ENCODE measurements around the gene GRIK3. TPM values are rescaled to one million over a fixed set of nuclear protein-coding genes. Genes with fewer than 3 reads are reported as not detected.

The GRIK3 gene
- polyA plus RNA-seq, 1 experiment: not detected

GRCh38 chr1:36845802-36846201 lies 188.5 kb downstream of the GRIK3 start:
- no peaks in the 10 kb centered on the region for H3K27me3 ChIP-seq (ENCODE audit: control insufficient read depth, insufficient read depth, low read length)
- CTCF ChIA-PET: no interaction called here
- no peak overlapping the region for H3K27ac ChIP-seq (ENCODE audit: low read depth, low read length)
- POLR2A ChIA-PET: no interaction called here
- H3K9me3 ChIP-seq (ENCODE audit: control insufficient read depth, insufficient read depth, low read length): no peaks in the 10 kb centered on the region
- no peak overlapping the region for H3K4me3 ChIP-seq (ENCODE audit: low read depth, low read length)
- no peak for TF ChIP-seq CTCF (IDR thresholded peaks at IDR 0.05; ENCODE audit: low read depth, low read length)
- DNase-seq (ENCODE audit: low read depth, low spot score): no peak

GRCh38 chr1:36844917-36845316 lies 189.4 kb downstream of the GRIK3 start:
- Histone ChIP-seq H3K9me3 (ENCODE audit: control insufficient read depth, insufficient read depth, low read length) (no peaks in the 10 kb centered on the region), H3K27ac (ENCODE audit: low read depth, low read length) (no peak overlapping the region), H3K27me3 (ENCODE audit: control insufficient read depth, insufficient read depth, low read length) (no peaks in the 10 kb centered on the region), H3K4me3 (ENCODE audit: low read depth, low read length) (no peak overlapping the region)
- ChIA-PET POLR2A (no interaction called here), CTCF (no interaction called here)
- no peak for TF ChIP-seq CTCF (IDR thresholded peaks at IDR 0.05; ENCODE audit: low read depth, low read length)
- no peak for DNase-seq (ENCODE audit: low read depth, low spot score)

GRCh38 chr1:36843906-36844610 lies 190.3 kb downstream of the GRIK3 start:
- no peak for TF ChIP-seq CTCF (IDR thresholded peaks at IDR 0.05; ENCODE audit: low read depth, low read length)
- H3K27ac ChIP-seq (ENCODE audit: low read depth, low read length): no peak overlapping the region
- no peaks in the 10 kb centered on the region for H3K27me3 ChIP-seq (ENCODE audit: control insufficient read depth, insufficient read depth, low read length)
- no peak for DNase-seq (ENCODE audit: low read depth, low spot score)
- no peak overlapping the region for H3K4me3 ChIP-seq (ENCODE audit: low read depth, low read length)
- CTCF ChIA-PET: no interaction called here
- H3K9me3 ChIP-seq (ENCODE audit: control insufficient read depth, insufficient read depth, low read length): no peaks in the 10 kb centered on the region
- POLR2A ChIA-PET: no interaction called here

- H3K27me3 ChIP-seq (ENCODE audit: control insufficient read depth, insufficient read depth, low read length): no peaks in the 10 kb centered on the region
- H3K27ac ChIP-seq (ENCODE audit: low read depth, low read length): no peak overlapping the region
- CTCF ChIA-PET: no interaction called here
- no peak for DNase-seq (ENCODE audit: low read depth, low spot score)
- no peak overlapping the region for H3K4me3 ChIP-seq (ENCODE audit: low read depth, low read length)
- H3K9me3 ChIP-seq (ENCODE audit: control insufficient read depth, insufficient read depth, low read length): no peaks in the 10 kb centered on the region
- POLR2A ChIA-PET: no interaction called here
- no peak for TF ChIP-seq CTCF (IDR thresholded peaks at IDR 0.05; ENCODE audit: low read depth, low read length)
These were observed 191.3 kb downstream of the GRIK3 start for GRCh38 chr1:36843027-36843426.

GRCh38 chr1:36842448-36842847 lies 191.9 kb downstream of the GRIK3 start:
- Histone ChIP-seq H3K4me3 (ENCODE audit: low read depth, low read length) (no peak overlapping the region), H3K9me3 (ENCODE audit: control insufficient read depth, insufficient read depth, low read length) (no peaks in the 10 kb centered on the region), H3K27ac (ENCODE audit: low read depth, low read length) (no peak overlapping the region), H3K27me3 (ENCODE audit: control insufficient read depth, insufficient read depth, low read length) (no peaks in the 10 kb centered on the region)
- DNase-seq (ENCODE audit: low read depth, low spot score): no peak
- ChIA-PET CTCF (no interaction called here), POLR2A (no interaction called here)
- no peak for TF ChIP-seq CTCF (IDR thresholded peaks at IDR 0.05; ENCODE audit: low read depth, low read length)

Measured in AG04450 (cell line).